ENCODE measurements around the gene EPM2AIP1.
"Not testable (repeated sequence)": the region's sequence is repeated elsewhere in the genome, so short reads cannot be mapped to it uniquely, and the experiment has no call there.

Gene EPM2AIP1

GRCh38 chr3:36957063-36957462, 35.9 kb downstream of the EPM2AIP1 start:
- Histone ChIP-seq H3K9me3 (ENCODE audit: control insufficient read depth in 1 of 2, low read length in 2 of 2) (no peaks in the 10 kb centered on the region), H3K27ac (ENCODE audit: low read depth, low read length) (no peak overlapping the region), H3K4me1 (ENCODE audit: control insufficient read depth in 1 of 2, insufficient read depth in 2 of 2, low read length in 2 of 2) (peaks cover 5 to 13% of the 10 kb centered on the region in 2 donors), H3K36me3 (ENCODE audit: control insufficient read depth in 1 of 2, insufficient read depth in 2 of 2, low read length in 2 of 2) (no peaks in the 10 kb centered on the region), H3K9ac (ENCODE audit: low read depth in 1 of 2, low read length in 2 of 2) (no peak overlapping the region), H3K27me3 (ENCODE audit: control insufficient read depth in 1 of 2, insufficient read depth in 2 of 2, low read length in 2 of 2) (no peaks in the 10 kb centered on the region), H3K4me3 (ENCODE audit: low read depth in 1 of 2, low read length in 2 of 2) (no peak overlapping the region)

DNA sequence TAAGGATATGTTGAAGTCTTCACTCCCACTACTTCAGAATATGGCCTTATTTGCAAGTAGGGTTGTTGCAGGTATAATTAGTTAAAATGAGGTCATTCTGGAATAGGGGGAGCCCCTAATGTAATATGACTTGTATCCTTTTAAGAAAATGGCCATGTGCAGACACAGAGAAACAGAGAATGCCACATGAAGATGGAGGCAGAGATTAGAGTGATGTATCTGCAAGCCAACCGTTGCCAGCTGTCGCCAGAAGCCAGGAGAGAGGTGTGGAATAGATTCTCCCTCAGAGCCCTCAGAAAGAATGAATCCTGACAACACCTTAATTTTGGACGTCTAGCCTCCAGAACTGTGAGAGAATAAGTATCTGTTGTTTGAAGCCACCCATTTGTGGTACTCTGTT, 36.8 kb downstream of the EPM2AIP1 start:
- no peaks in the 10 kb centered on the region for H3K9me3 ChIP-seq (ENCODE audit: control insufficient read depth in 1 of 2, low read length in 2 of 2)
- H3K4me1 ChIP-seq (ENCODE audit: control insufficient read depth in 1 of 2, insufficient read depth in 2 of 2, low read length in 2 of 2) = peaks cover 5 to 13% of the 10 kb centered on the region in 2 donors
- H3K27me3 ChIP-seq (ENCODE audit: control insufficient read depth in 1 of 2, insufficient read depth in 2 of 2, low read length in 2 of 2) = no peaks in the 10 kb centered on the region
- no peak overlapping the region for H3K27ac ChIP-seq (ENCODE audit: low read depth, low read length)
- H3K4me3 ChIP-seq (ENCODE audit: low read depth in 1 of 2, low read length in 2 of 2) = no peak overlapping the region
- no peaks in the 10 kb centered on the region for H3K36me3 ChIP-seq (ENCODE audit: control insufficient read depth in 1 of 2, insufficient read depth in 2 of 2, low read length in 2 of 2)
- no peak overlapping the region for H3K9ac ChIP-seq (ENCODE audit: low read depth in 1 of 2, low read length in 2 of 2)

GRCh38 chr3:36954452-36955134, 38.3 kb downstream of the EPM2AIP1 start:
- H3K9me3 ChIP-seq (ENCODE audit: control insufficient read depth in 1 of 2, low read length in 2 of 2) = no peaks in the 10 kb centered on the region
- no peaks in the 10 kb centered on the region for H3K27me3 ChIP-seq (ENCODE audit: control insufficient read depth in 1 of 2, insufficient read depth in 2 of 2, low read length in 2 of 2)
- no peak overlapping the region for H3K27ac ChIP-seq (ENCODE audit: low read depth, low read length)
- no peaks in the 10 kb centered on the region for H3K36me3 ChIP-seq (ENCODE audit: control insufficient read depth in 1 of 2, insufficient read depth in 2 of 2, low read length in 2 of 2)
- peaks cover 5 to 13% of the 10 kb centered on the region in 2 donors for H3K4me1 ChIP-seq (ENCODE audit: control insufficient read depth in 1 of 2, insufficient read depth in 2 of 2, low read length in 2 of 2)
- no peak overlapping the region for H3K4me3 ChIP-seq (ENCODE audit: low read depth in 1 of 2, low read length in 2 of 2)
- no peak overlapping the region for H3K9ac ChIP-seq (ENCODE audit: low read depth in 1 of 2, low read length in 2 of 2)

DNA sequence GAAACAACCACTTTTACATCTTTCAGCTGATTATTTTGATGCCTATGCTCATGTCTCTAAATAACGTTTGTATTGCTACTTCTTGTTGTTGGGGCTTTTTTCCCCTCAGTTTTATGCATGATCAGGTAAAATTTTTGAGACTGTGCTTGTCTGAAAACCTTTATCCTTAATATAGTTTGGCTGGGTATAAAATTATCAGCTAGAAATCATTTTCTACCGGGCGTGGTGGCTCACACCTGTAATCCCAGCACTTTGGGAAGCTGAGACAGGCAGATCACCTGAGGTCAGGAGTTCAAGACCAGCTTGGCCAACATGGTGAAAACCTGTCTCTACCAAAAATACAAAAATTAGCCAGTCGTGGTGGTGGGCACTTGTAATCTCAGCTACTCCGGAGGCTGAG, 45.1 kb downstream of the EPM2AIP1 start:
- H3K27me3 ChIP-seq (ENCODE audit: control insufficient read depth in 1 of 2, insufficient read depth in 2 of 2, low read length in 2 of 2); H3K4me3 ChIP-seq (ENCODE audit: low read depth in 1 of 2, low read length in 2 of 2); H3K9me3 ChIP-seq (ENCODE audit: control insufficient read depth in 1 of 2, low read length in 2 of 2); H3K27ac ChIP-seq (ENCODE audit: low read depth, low read length); H3K36me3 ChIP-seq (ENCODE audit: control insufficient read depth in 1 of 2, insufficient read depth in 2 of 2, low read length in 2 of 2); H3K9ac ChIP-seq (ENCODE audit: low read depth in 1 of 2, low read length in 2 of 2): not testable (repeated sequence)
- H3K4me1 ChIP-seq (ENCODE audit: control insufficient read depth in 1 of 2, insufficient read depth in 2 of 2, low read length in 2 of 2) = peaks cover 0 to 13% of the 10 kb centered on the region in 2 donors

- Histone ChIP-seq H3K27ac (ENCODE audit: low read depth, low read length) (no peak overlapping the region), H3K36me3 (ENCODE audit: control insufficient read depth in 1 of 2, insufficient read depth in 2 of 2, low read length in 2 of 2) (no peaks in the 10 kb centered on the region), H3K4me1 (ENCODE audit: control insufficient read depth in 1 of 2, insufficient read depth in 2 of 2, low read length in 2 of 2) (peaks cover 0 to 13% of the 10 kb centered on the region in 2 donors), H3K9ac (ENCODE audit: low read depth in 1 of 2, low read length in 2 of 2) (peak overlapping the region; percentile 52 to 70), H3K4me3 (ENCODE audit: low read depth in 1 of 2, low read length in 2 of 2) (peak overlapping the region; percentile 79 to 84), H3K27me3 (ENCODE audit: control insufficient read depth in 1 of 2, insufficient read depth in 2 of 2, low read length in 2 of 2) (peaks cover 0 to 3% of the 10 kb centered on the region in 2 donors), H3K9me3 (ENCODE audit: control insufficient read depth in 1 of 2, low read length in 2 of 2) (no peaks in the 10 kb centered on the region)
Measured at GRCh38 chr3:36945333-36945980, 47.5 kb downstream of the EPM2AIP1 start.

DNA sequence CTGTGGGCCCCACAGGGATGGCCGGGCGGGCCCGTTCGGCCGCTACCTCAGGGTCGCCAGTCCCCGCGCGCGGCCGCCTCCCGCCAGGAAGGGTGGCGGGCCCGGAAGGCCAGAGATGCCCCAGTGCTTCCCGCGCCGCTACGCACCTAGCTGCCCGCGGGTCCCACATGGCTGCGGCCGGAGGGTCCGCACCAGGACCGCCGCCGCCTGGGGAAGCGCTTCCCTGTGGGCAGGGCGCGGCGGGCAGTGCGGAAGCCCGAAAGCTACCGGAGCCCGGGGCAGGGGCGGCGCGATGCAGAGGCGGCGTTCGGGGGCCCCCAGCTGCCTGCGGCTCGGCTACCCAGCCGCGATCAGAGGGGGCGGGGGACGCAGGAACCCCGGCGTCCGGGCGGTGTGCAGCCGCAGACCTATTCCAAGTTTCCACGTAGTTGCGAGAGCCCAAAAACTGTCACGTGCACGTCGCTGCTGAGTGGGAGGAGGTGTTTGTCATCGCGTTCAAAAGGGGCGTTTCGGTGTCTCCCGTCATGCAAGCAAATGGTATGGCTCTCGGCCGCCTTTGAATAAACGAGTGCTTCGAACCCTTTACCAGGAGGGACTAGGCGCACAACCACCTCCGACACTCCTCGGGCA, 48.2 kb downstream of the EPM2AIP1 start, which contains the start of gene TRANK1:
TSS of gene TRANK1 (minus strand) at position 414 of the 630 bp plus-strand sequence. CDS start at position 169, 245 bp downstream.
- Histone ChIP-seq H3K27me3 (ENCODE audit: control insufficient read depth in 1 of 2, insufficient read depth in 2 of 2, low read length in 2 of 2) (peaks cover 0 to 3% of the 10 kb centered on the region in 2 donors), H3K36me3 (ENCODE audit: control insufficient read depth in 1 of 2, insufficient read depth in 2 of 2, low read length in 2 of 2) (no peaks in the 10 kb centered on the region), H3K4me3 (ENCODE audit: low read depth in 1 of 2, low read length in 2 of 2) (peak within 1 kb of the TSS; percentile 79 to 84), H3K9ac (ENCODE audit: low read depth in 1 of 2, low read length in 2 of 2) (peak within 1 kb of the TSS; percentile 52 to 70), H3K27ac (ENCODE audit: low read depth, low read length) (no peak within 1 kb of the TSS), H3K9me3 (ENCODE audit: control insufficient read depth in 1 of 2, low read length in 2 of 2) (no peaks in the 10 kb centered on the region), H3K4me1 (ENCODE audit: control insufficient read depth in 1 of 2, insufficient read depth in 2 of 2, low read length in 2 of 2) (peaks cover 0 to 13% of the 10 kb centered on the region in 2 donors)

DNA sequence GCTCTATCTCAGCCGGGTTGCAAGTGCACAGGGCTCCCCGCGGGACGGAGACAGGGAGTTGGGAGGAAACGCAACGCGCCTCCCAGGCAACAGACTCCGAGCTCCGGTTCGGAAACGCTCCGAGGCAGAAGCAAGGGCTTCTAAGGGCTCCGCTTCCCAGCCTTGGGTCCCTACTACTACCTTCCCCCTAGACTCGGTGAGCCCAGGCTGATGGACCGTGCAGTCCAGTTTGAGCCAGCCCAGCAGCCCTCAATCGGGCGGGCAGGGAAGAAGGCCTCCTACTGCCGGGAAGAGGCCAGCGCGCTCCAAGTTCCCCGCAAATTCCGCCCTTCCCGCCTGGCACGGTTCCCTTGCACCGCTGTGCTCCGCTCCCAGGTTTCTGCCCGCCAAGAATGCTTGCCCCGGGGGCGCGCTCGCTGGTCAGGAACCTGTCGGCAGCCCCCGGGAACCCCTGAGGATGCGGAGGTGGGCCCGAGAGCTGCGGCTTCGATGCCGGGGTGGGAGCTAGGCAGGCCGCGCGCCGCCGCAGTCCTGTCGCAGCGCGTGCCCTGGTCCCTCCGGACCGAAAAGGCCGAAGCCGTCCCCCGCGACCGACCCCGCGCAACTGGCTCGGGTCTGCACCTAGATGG, 48.8 kb downstream of the EPM2AIP1 start:
- Histone ChIP-seq H3K27ac (ENCODE audit: low read depth, low read length) (no peak overlapping the region), H3K4me3 (ENCODE audit: low read depth in 1 of 2, low read length in 2 of 2) (peak overlapping the region; percentile 79 to 84), H3K9me3 (ENCODE audit: control insufficient read depth in 1 of 2, low read length in 2 of 2) (no peaks in the 10 kb centered on the region), H3K36me3 (ENCODE audit: control insufficient read depth in 1 of 2, insufficient read depth in 2 of 2, low read length in 2 of 2) (no peaks in the 10 kb centered on the region), H3K27me3 (ENCODE audit: control insufficient read depth in 1 of 2, insufficient read depth in 2 of 2, low read length in 2 of 2) (peaks cover 0 to 3% of the 10 kb centered on the region in 2 donors), H3K4me1 (ENCODE audit: control insufficient read depth in 1 of 2, insufficient read depth in 2 of 2, low read length in 2 of 2) (peaks cover 0 to 13% of the 10 kb centered on the region in 2 donors), H3K9ac (ENCODE audit: low read depth in 1 of 2, low read length in 2 of 2) (peak overlapping the region; percentile 52 to 70)

GRCh38 chr3:36943601-36944000, 49.3 kb downstream of the EPM2AIP1 start:
- H3K27me3 ChIP-seq (ENCODE audit: control insufficient read depth in 1 of 2, insufficient read depth in 2 of 2, low read length in 2 of 2) = peaks cover 0 to 3% of the 10 kb centered on the region in 2 donors
- H3K4me3 ChIP-seq (ENCODE audit: low read depth in 1 of 2, low read length in 2 of 2) = peak overlapping the region; percentile 79 to 84
- H3K36me3 ChIP-seq (ENCODE audit: control insufficient read depth in 1 of 2, insufficient read depth in 2 of 2, low read length in 2 of 2) = no peaks in the 10 kb centered on the region
- H3K4me1 ChIP-seq (ENCODE audit: control insufficient read depth in 1 of 2, insufficient read depth in 2 of 2, low read length in 2 of 2) = peaks cover 0 to 13% of the 10 kb centered on the region in 2 donors
- H3K27ac ChIP-seq (ENCODE audit: low read depth, low read length) = no peak overlapping the region
- H3K9me3 ChIP-seq (ENCODE audit: control insufficient read depth in 1 of 2, low read length in 2 of 2) = no peaks in the 10 kb centered on the region
- peak overlapping the region; percentile 52 to 70 for H3K9ac ChIP-seq (ENCODE audit: low read depth in 1 of 2, low read length in 2 of 2)

DNA sequence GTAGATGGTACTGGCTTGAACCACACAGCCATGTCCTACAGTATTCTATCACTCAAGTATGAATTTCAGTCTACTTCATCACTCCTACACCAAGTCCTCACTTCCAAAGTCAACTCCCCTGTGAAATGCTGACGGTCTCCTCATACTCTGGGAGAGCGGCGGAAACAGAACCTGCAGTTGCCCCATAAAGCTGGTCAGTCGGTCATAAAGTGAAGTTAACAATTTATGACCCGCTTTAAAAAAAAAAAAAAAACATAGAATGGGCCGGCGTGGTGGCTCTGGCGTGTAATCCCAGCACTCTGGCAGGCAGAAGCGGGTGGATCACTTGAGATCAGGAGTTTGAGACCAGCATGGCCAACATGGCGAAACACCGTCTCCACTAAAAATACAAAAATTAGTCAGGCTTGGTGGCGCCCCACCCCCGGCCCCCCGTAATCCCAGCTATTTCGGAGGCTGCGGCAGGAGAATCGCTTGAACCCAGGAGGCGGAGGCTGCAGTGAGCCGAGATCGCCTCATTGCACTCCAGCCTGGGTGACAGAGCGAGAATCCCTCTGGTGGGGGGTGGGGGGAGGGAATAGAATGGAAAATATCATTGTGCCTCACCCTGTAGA, 50.2 kb downstream of the EPM2AIP1 start:
- H3K4me3 ChIP-seq (ENCODE audit: low read depth in 1 of 2, low read length in 2 of 2) = no peak overlapping the region
- peaks cover 0 to 13% of the 10 kb centered on the region in 2 donors for H3K4me1 ChIP-seq (ENCODE audit: control insufficient read depth in 1 of 2, insufficient read depth in 2 of 2, low read length in 2 of 2)
- no peak overlapping the region for H3K9ac ChIP-seq (ENCODE audit: low read depth in 1 of 2, low read length in 2 of 2)
- H3K27ac ChIP-seq (ENCODE audit: low read depth, low read length) = no peak overlapping the region
- no peaks in the 10 kb centered on the region for H3K36me3 ChIP-seq (ENCODE audit: control insufficient read depth in 1 of 2, insufficient read depth in 2 of 2, low read length in 2 of 2)
- no peaks in the 10 kb centered on the region for H3K9me3 ChIP-seq (ENCODE audit: control insufficient read depth in 1 of 2, low read length in 2 of 2)
- H3K27me3 ChIP-seq (ENCODE audit: control insufficient read depth in 1 of 2, insufficient read depth in 2 of 2, low read length in 2 of 2) = peaks cover 0 to 3% of the 10 kb centered on the region in 2 donors

Measured in duodenal mucosa (tissue), 2 donors.